Measurements from ENCODE around the gene MATR3. TPM values are rescaled to one million over a fixed set of nuclear protein-coding genes. Genes with fewer than 3 reads are reported as not detected.

Gene MATR3
- total RNA-seq, 2 experiments from 2014 or later = 163 to 179 TPM

GRCh38 chr5:139360384-139360783 is 66.8 kb downstream of the MATR3 start:
- H3K27ac Mint-ChIP-seq = no peak overlapping the region
- H3K4me1 Mint-ChIP-seq (ENCODE audit: low read depth) = peaks cover 18% of the 10 kb centered on the region
- no peaks in the 10 kb centered on the region for H3K27me3 Mint-ChIP-seq
- no peak for DNase-seq
- intact Hi-C loops (cut with micrococcal nuclease) = no loop called here
- no peak overlapping the region for H3K4me3 Mint-ChIP-seq
- peaks cover 19% of the 10 kb centered on the region for H3K36me3 Mint-ChIP-seq
- POLR2A ChIA-PET = no interaction called here
- CTCF ChIA-PET = interaction anchor here (0.8 kb wide), 1 partner anchor 66 kb away, joined by 3 read pairs; no protein-coding TSS in a partner anchor
- H3K9me3 Mint-ChIP-seq = no peaks in the 10 kb centered on the region

DNA sequence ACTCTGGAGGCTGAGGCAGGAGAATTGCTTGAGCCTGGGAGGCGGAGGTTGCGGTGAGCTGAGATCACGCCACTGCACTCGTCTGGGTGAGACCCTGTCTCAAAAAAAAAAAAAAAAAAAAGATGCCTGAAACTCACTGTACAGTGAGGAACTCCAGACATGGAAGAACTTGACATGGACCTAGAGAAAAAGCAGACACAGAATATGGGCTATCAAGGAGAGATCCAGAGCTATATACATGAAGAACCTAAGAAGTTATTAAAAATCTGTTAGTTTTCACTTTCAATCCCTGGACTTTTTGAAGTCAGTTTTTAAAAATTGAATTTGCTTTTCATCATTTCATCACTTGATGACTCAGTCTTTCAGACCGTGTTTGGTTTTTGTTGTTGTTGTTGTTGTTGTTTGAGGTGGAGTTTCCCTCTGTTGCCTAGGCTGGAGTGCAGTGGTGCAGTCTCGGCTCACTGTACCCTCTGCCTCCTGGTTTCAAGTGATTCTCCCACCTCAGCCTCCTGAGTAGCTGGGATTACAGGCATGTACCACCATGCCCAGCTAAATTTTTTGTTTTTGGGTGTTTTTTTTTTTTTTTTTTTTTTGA is 68.4 kb downstream of the MATR3 start:
- intact Hi-C loops (cut with micrococcal nuclease) = no loop called here
- Mint-ChIP-seq H3K4me3 (no peak overlapping the region), H3K27ac (no peak overlapping the region), H3K4me1 (ENCODE audit: low read depth) (peaks cover 15% of the 10 kb centered on the region), H3K36me3 (peaks cover 26% of the 10 kb centered on the region), H3K9me3 (no peaks in the 10 kb centered on the region), H3K27me3 (no peaks in the 10 kb centered on the region)
- ChIA-PET CTCF (no interaction called here), POLR2A (interaction anchor here (0.6 to 0.7 kb wide), 2 partner anchors 27 to 78 kb away, joined by 4 to 5 read pairs; no protein-coding TSS in a partner anchor)
- no peak for DNase-seq

GRCh38 chr5:139363937-139364336 is 70.4 kb downstream of the MATR3 start:
- POLR2A ChIA-PET = no interaction called here
- CTCF ChIA-PET = no interaction called here
- intact Hi-C loops (cut with micrococcal nuclease) = no loop called here

GRCh38 chr5:139364466-139364865 is 70.9 kb downstream of the MATR3 start:
- H3K4me3 Mint-ChIP-seq = no peak overlapping the region
- H3K27me3 Mint-ChIP-seq = no peaks in the 10 kb centered on the region
- no peak overlapping the region for H3K27ac Mint-ChIP-seq
- CTCF ChIA-PET = no interaction called here
- H3K36me3 Mint-ChIP-seq = peaks cover 27% of the 10 kb centered on the region
- POLR2A ChIA-PET = no interaction called here
- peaks cover 9% of the 10 kb centered on the region for H3K4me1 Mint-ChIP-seq (ENCODE audit: low read depth)
- intact Hi-C loops (cut with micrococcal nuclease) = no loop called here
- H3K9me3 Mint-ChIP-seq = no peaks in the 10 kb centered on the region
- DNase-seq = no peak

More at GRCh38 chr5:139363937-139364336, 70.4 kb downstream of the MATR3 start:
- H3K9me3 Mint-ChIP-seq = no peaks in the 10 kb centered on the region
- H3K36me3 Mint-ChIP-seq = peaks cover 27% of the 10 kb centered on the region
- H3K4me1 Mint-ChIP-seq (ENCODE audit: low read depth) = peaks cover 9% of the 10 kb centered on the region
- peak overlapping the region; percentile 10 for H3K27ac Mint-ChIP-seq
- DNase-seq = no peak
- H3K27me3 Mint-ChIP-seq = no peaks in the 10 kb centered on the region
- H3K4me3 Mint-ChIP-seq = no peak overlapping the region

GRCh38 chr5:139368613-139369012 is 75.1 kb downstream of the MATR3 start:
- H3K36me3 Mint-ChIP-seq = peaks cover 24% of the 10 kb centered on the region
- H3K9me3 Mint-ChIP-seq = no peaks in the 10 kb centered on the region
- no peak overlapping the region for H3K4me3 Mint-ChIP-seq
- peaks cover 18% of the 10 kb centered on the region for H3K4me1 Mint-ChIP-seq (ENCODE audit: low read depth)
- intact Hi-C loops (cut with micrococcal nuclease) = no loop called here
- H3K27me3 Mint-ChIP-seq = no peaks in the 10 kb centered on the region
- POLR2A ChIA-PET = no interaction called here
- no peak for DNase-seq
- no peak overlapping the region for H3K27ac Mint-ChIP-seq
- CTCF ChIA-PET = interaction anchor here (1.1 kb wide), 1 partner anchor 118 kb away, joined by 3 read pairs; no protein-coding TSS in a partner anchor

GRCh38 chr5:139369181-139369580 is 75.6 kb downstream of the MATR3 start:
- POLR2A ChIA-PET = no interaction called here
- intact Hi-C loops (cut with micrococcal nuclease) = no loop called here
- CTCF ChIA-PET = interaction anchor here (1.1 kb wide), 1 partner anchor 118 kb away, joined by 3 read pairs; no protein-coding TSS in a partner anchor
- DNase-seq = no peak
- no peaks in the 10 kb centered on the region for H3K9me3 Mint-ChIP-seq
- no peaks in the 10 kb centered on the region for H3K27me3 Mint-ChIP-seq
- H3K4me3 Mint-ChIP-seq = no peak overlapping the region
- peaks cover 19% of the 10 kb centered on the region for H3K36me3 Mint-ChIP-seq
- peaks cover 13% of the 10 kb centered on the region for H3K4me1 Mint-ChIP-seq (ENCODE audit: low read depth)
- H3K27ac Mint-ChIP-seq = no peak overlapping the region

- POLR2A ChIA-PET = interaction anchor here (1.0 kb wide), 2 partner anchors 20 to 42 kb away, joined by 3 to 5 read pairs; no protein-coding TSS in a partner anchor
- H3K27ac Mint-ChIP-seq = peak overlapping the region; percentile 19
These were observed 78.2 kb downstream of the MATR3 start for GRCh38 chr5:139371482-139372435.

DNA sequence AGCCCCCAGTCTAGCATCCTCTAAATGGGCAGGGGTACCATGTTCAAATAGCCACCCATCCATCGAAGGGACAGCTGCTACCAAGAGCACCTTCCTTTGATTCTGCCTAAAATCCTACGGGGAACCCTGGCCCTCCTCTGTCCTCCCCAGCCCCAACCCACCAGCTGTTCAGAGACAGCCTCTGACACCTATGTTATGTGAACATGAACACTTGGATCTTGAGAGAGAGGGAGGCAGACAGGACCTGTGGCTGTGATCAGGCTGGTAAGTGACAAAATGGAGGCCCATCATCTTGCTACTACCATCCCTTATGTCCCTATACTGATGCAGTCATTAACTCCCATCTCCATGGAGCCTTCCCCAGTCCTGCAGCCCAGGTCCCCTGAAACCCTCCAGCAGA is 81.4 kb downstream of the MATR3 start:
- CTCF ChIA-PET = interaction anchor here (1.6 kb wide), 1 partner anchor 124 kb away, joined by 3 read pairs; no protein-coding TSS in a partner anchor
- H3K4me1 Mint-ChIP-seq (ENCODE audit: low read depth) = peaks cover 13% of the 10 kb centered on the region
- intact Hi-C loops (cut with micrococcal nuclease) = no loop called here

More at GRCh38 chr5:139371482-139372435, 78.2 kb downstream of the MATR3 start:
- H3K4me3 Mint-ChIP-seq = no peak overlapping the region
- no peaks in the 10 kb centered on the region for H3K27me3 Mint-ChIP-seq
- H3K9me3 Mint-ChIP-seq = no peaks in the 10 kb centered on the region
- H3K4me1 Mint-ChIP-seq (ENCODE audit: low read depth) = peaks cover 13% of the 10 kb centered on the region
- CTCF ChIA-PET = interaction anchor here (0.6 to 1.1 kb wide), 3 partner anchors 31 to 79 kb away, joined by 3 read pairs; no protein-coding TSS in a partner anchor
- no peak for DNase-seq
- intact Hi-C loops (cut with micrococcal nuclease) = no loop called here
- peaks cover 6% of the 10 kb centered on the region for H3K36me3 Mint-ChIP-seq

GRCh38 chr5:139376364-139376763 is 82.8 kb downstream of the MATR3 start:
- ChIA-PET POLR2A (no interaction called here), CTCF (interaction anchor here (1.9 kb wide), 1 partner anchor 16 kb away, joined by 6 read pairs; no protein-coding TSS in a partner anchor)
- no peaks in the 10 kb centered on the region for H3K27me3 Mint-ChIP-seq
- intact Hi-C loops (cut with micrococcal nuclease) = no loop called here
- DNase-seq = no peak
- no peak overlapping the region for H3K4me3 Mint-ChIP-seq
- peaks cover 9% of the 10 kb centered on the region for H3K4me1 Mint-ChIP-seq (ENCODE audit: low read depth)
- no peaks in the 10 kb centered on the region for H3K36me3 Mint-ChIP-seq
- H3K9me3 Mint-ChIP-seq = no peaks in the 10 kb centered on the region
- H3K27ac Mint-ChIP-seq = no peak overlapping the region

More for the DNA sequence above, 81.4 kb downstream of the MATR3 start:
- Mint-ChIP-seq H3K27me3 (no peaks in the 10 kb centered on the region), H3K27ac (no peak overlapping the region), H3K36me3 (peaks cover 1% of the 10 kb centered on the region), H3K9me3 (no peaks in the 10 kb centered on the region), H3K4me3 (no peak overlapping the region)
- POLR2A ChIA-PET = interaction anchor here (1.3 to 1.5 kb wide), 2 partner anchors 10 to 15 kb away, joined by 3 to 5 read pairs; partner anchors contain the start of gene MZB1
- no peak for DNase-seq

DNA sequence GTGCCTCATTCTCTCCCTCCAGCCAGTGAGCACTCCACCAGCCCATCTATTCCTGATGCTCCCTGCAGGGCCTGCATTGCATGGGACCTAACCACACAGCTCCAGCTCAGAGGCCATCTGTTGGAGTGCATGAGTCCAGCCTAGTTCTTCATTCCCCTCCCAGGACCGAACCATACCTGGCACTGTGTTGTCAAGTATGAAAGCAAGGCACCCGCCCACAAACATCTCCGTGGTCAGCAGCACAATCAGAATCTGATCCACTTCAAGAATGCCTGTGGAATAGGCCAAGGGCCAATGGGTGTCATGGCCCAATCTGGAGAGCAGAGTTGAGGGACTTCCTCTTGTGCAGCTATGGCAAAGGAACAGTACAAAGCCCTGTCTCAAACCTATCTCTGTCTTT is 83.7 kb downstream of the MATR3 start:
- Mint-ChIP-seq H3K27me3 (no peaks in the 10 kb centered on the region), H3K4me3 (no peak overlapping the region), H3K4me1 (ENCODE audit: low read depth) (peaks cover under 1% of the 10 kb centered on the region), H3K27ac (no peak overlapping the region), H3K36me3 (no peaks in the 10 kb centered on the region), H3K9me3 (no peaks in the 10 kb centered on the region)
- ChIA-PET POLR2A (no interaction called here), CTCF (interaction anchor here (1.9 kb wide), 1 partner anchor 15 kb away, joined by 6 read pairs; no protein-coding TSS in a partner anchor)
- intact Hi-C loops (cut with micrococcal nuclease) = no loop called here
- DNase-seq = no peak

DNA sequence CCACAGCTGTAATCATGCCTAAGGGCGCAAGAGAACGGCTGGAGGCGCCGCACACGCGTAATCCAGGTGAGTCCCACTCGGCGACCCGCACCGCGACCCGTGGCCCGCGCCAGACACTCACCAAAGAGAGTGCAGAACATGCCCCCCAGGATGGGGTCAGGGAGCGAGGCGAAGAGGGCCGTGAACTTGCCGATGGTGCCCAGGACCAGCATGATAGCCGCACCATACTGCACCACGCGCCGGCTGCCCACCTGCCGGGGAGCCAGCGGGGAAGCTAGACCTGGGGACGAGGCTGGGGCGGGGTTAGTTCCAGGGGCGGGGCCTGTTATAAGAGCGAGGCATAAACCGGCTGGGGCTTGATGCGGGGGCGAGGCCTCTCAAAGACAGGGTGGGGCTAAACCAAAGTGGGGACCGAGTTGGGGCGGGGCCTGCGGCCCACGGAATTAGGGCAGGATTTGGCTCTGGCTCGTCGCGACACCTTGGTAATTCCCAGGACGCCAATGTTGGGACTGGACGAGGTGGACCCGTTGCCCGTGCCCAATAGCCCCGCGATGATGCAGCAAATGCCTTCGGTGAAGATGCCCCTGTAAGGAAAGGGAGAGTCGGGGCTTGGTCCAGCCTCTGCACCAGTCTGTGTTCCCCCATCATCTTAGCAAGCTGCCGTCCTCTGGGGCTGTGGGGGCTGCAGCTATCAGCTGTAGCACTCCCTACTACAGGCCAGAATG is 84.7 kb downstream of the MATR3 start:
- intact Hi-C loops (cut with micrococcal nuclease) = no loop called here
- ChIA-PET POLR2A (no interaction called here), CTCF (no interaction called here)
- Mint-ChIP-seq H3K27me3 (no peaks in the 10 kb centered on the region), H3K4me3 (no peak overlapping the region), H3K27ac (no peak overlapping the region), H3K4me1 (ENCODE audit: low read depth) (no peaks in the 10 kb centered on the region), H3K9me3 (no peaks in the 10 kb centered on the region), H3K36me3 (no peaks in the 10 kb centered on the region)
- no peak for DNase-seq

DNA sequence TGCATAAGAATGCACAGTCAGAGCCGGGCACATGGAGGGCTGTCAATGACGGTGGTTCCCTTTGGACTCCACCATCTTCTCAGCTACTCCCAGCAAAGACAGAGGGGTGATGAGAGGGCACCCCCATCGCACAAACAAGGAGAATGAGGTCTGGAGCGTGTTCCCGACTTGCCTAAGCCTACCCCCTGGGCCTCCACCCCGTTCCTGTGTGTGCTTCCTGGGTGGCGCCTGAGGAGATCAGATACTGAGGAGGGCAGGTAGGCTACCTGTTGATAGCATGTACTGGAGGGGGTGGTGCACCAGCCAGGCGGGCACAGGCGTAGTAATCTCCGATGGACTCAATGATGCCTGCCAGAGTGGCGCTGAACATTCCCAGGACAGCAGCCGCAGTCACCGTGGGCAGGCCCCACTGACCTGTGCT is 85.4 kb downstream of the MATR3 start:
- intact Hi-C loops (cut with micrococcal nuclease) = no loop called here
- ChIA-PET POLR2A (no interaction called here), CTCF (no interaction called here)
- Mint-ChIP-seq H3K27ac (no peak overlapping the region), H3K27me3 (no peaks in the 10 kb centered on the region), H3K4me1 (ENCODE audit: low read depth) (no peaks in the 10 kb centered on the region), H3K9me3 (no peaks in the 10 kb centered on the region), H3K4me3 (no peak overlapping the region), H3K36me3 (no peaks in the 10 kb centered on the region)
- DNase-seq = no peak

All from activated CD4-positive, alpha-beta memory T cell treated with anti-CD3 and anti-CD28 coated beads for 36 hours (primary cell).